SK-N-MC (cell line): ENCODE results near the gene KIF26A.
"Not testable (repeated sequence)": the region's sequence is repeated elsewhere in the genome, so short reads cannot be mapped to it uniquely, and the experiment has no call there.

Experiments used
- DNase-seq: peaks from one replicate; pipeline ENCODE4 v3.0.0-alpha.2; 2011; ENCODE audit warnings: low read depth, low spot score
- H3K27ac ChIP-seq: fragments of 200-600 bp; sonication (generic); 2 replicates; pipeline ENCODE4 v1.5.1; 2016; ENCODE audit warnings: mixed run types
- H3K36me3 ChIP-seq: fragments of 200-600 bp; sonication (generic); 2 replicates; pipeline ENCODE4 v1.6.1; 2017; ENCODE audit warnings: antibody characterized with exemption, low read length, mixed read lengths; ENCODE audit not compliant: insufficient read depth
- H3K4me3 ChIP-seq: fragments of 200-600 bp; sonication (generic); 2 replicates; pipeline ENCODE4 v1.5.1; 2016
- H3K9ac ChIP-seq: fragments of 200-600 bp; sonication (generic); 2 replicates; pipeline ENCODE4 v1.8.0; 2017; ENCODE audit warnings: mixed run types, mixed read lengths; ENCODE audit not compliant: insufficient read length
- H3K9me3 ChIP-seq: fragments of 200-600 bp; sonication (generic); 2 replicates; pipeline ENCODE4 v1.6.1; 2017; ENCODE audit warnings: low read depth, mild to moderate bottlenecking, antibody characterized with exemption, low read length, moderate library complexity, mixed read lengths
- EZH2 ChIP-seq: fragments of 200-600 bp; sonication (generic); IDR thresholded peaks from one replicate; pipeline ENCODE4 v1.6.1; 2017; ENCODE audit warnings: antibody characterized with exemption
- FOXP2 ChIP-seq: optimal IDR thresholded peaks from 2 replicates; pipeline ENCODE3; 2011; ENCODE audit warnings: mild to moderate bottlenecking, moderate library complexity; ENCODE audit not compliant: insufficient read depth; ENCODE audit errors: extremely low read length, control extremely low read depth
- POLR2AphosphoS5 ChIP-seq: IDR thresholded peaks from 2 replicates; pipeline ENCODE4 v1.6.1; 2012; ENCODE audit warnings: mild to moderate bottlenecking, low read depth, low read length, borderline replicate concordance

Gene KIF26A

GRCh38 chr14:104206281-104206904 lies 68.0 kb downstream of the KIF26A start:
- H3K9ac ChIP-seq, result no peak overlapping the region
- H3K27ac ChIP-seq, result no peak overlapping the region
- no peaks in the 10 kb centered on the region for H3K36me3 ChIP-seq
- DNase-seq, result no peak
- no peak overlapping the region for H3K4me3 ChIP-seq
- no peaks in the 10 kb centered on the region for H3K9me3 ChIP-seq
- TF ChIP-seq FOXP2, result no peak
- TF ChIP-seq POLR2AphosphoS5, result no peak
- TF ChIP-seq EZH2, result no peak

- DNase-seq, result no peak
- TF ChIP-seq FOXP2, result no peak
- TF ChIP-seq POLR2AphosphoS5, result no peak
- TF ChIP-seq EZH2, result no peak
- no peak overlapping the region for H3K4me3 ChIP-seq
Observed at GRCh38 chr14:104207142-104208014, 69.0 kb downstream of the KIF26A start.

GRCh38 chr14:104208015-104208295 lies 69.6 kb downstream of the KIF26A start:
- H3K9ac ChIP-seq, H3K27ac ChIP-seq, H3K4me3 ChIP-seq, DNase-seq, H3K36me3 ChIP-seq, H3K9me3 ChIP-seq: not testable (repeated sequence)

More at GRCh38 chr14:104207142-104208014, 69.0 kb downstream of the KIF26A start:
- H3K9me3 ChIP-seq, result no peaks in the 10 kb centered on the region
- no peak overlapping the region for H3K27ac ChIP-seq
- no peak overlapping the region for H3K9ac ChIP-seq
- no peaks in the 10 kb centered on the region for H3K36me3 ChIP-seq

GRCh38 chr14:104208331-104208730 lies 69.9 kb downstream of the KIF26A start:
- not testable (repeated sequence) for H3K9me3 ChIP-seq, H3K27ac ChIP-seq, H3K36me3 ChIP-seq, DNase-seq, H3K4me3 ChIP-seq, H3K9ac ChIP-seq

- not testable (repeated sequence) for H3K4me3 ChIP-seq, H3K9ac ChIP-seq, H3K27ac ChIP-seq, H3K9me3 ChIP-seq, DNase-seq, H3K36me3 ChIP-seq
Observed at GRCh38 chr14:104209071-104209470, 70.7 kb downstream of the KIF26A start.

GRCh38 chr14:104209985-104210816 lies 71.8 kb downstream of the KIF26A start:
- no peak overlapping the region for H3K9ac ChIP-seq
- no peak overlapping the region for H3K27ac ChIP-seq
- TF ChIP-seq POLR2AphosphoS5 (no peak), EZH2 (no peak)
- no peaks in the 10 kb centered on the region for H3K9me3 ChIP-seq
- no peaks in the 10 kb centered on the region for H3K36me3 ChIP-seq
- no peak overlapping the region for H3K4me3 ChIP-seq
- DNase-seq, result no peak

- Histone ChIP-seq H3K9me3 (no peaks in the 10 kb centered on the region), H3K27ac (no peak overlapping the region), H3K36me3 (no peaks in the 10 kb centered on the region), H3K9ac (no peak overlapping the region), H3K4me3 (no peak overlapping the region)
- TF ChIP-seq FOXP2, result no peak
- TF ChIP-seq EZH2, result no peak
- TF ChIP-seq POLR2AphosphoS5, result no peak
- no peak for DNase-seq
Observed at GRCh38 chr14:104210817-104211195, 72.4 kb downstream of the KIF26A start.

GRCh38 chr14:104211215-104211614 lies 72.8 kb downstream of the KIF26A start:
- no peak overlapping the region for H3K9ac ChIP-seq
- H3K9me3 ChIP-seq, result no peaks in the 10 kb centered on the region
- DNase-seq, result no peak
- no peaks in the 10 kb centered on the region for H3K36me3 ChIP-seq
- no peak overlapping the region for H3K27ac ChIP-seq
- no peak for TF ChIP-seq EZH2
- no peak for TF ChIP-seq POLR2AphosphoS5
- no peak for TF ChIP-seq FOXP2
- no peak overlapping the region for H3K4me3 ChIP-seq

GRCh38 chr14:104211741-104212140 lies 73.4 kb downstream of the KIF26A start:
- Histone ChIP-seq H3K36me3 (no peaks in the 10 kb centered on the region), H3K9me3 (no peaks in the 10 kb centered on the region), H3K27ac (no peak overlapping the region), H3K9ac (no peak overlapping the region), H3K4me3 (no peak overlapping the region)
- no peak for TF ChIP-seq POLR2AphosphoS5
- TF ChIP-seq FOXP2, result no peak
- no peak for TF ChIP-seq EZH2
- DNase-seq, result no peak
